Caco-2 (cell line): ENCODE measurements around the gene MSH2. TPM values are rescaled to one million over a fixed set of nuclear protein-coding genes. Genes with fewer than 3 reads are reported as not detected.
"Not testable (repeated sequence)": the region's sequence is repeated elsewhere in the genome, so short reads cannot be mapped to it uniquely, and the experiment has no call there.

Source experiments
- BruUV-seq: library from RNA; stranded (reverse); fragments of 400-500 nt; replicated peaks from 2 replicates; lab custom pipeline; 2021; lab: Mats Ljungman, UMichigan
- CTCF ChIA-PET: fragments of 300-600 bp; sonication (Branson Sonifier 250); formaldehyde crosslinking; loops from one replicate; lab custom pipeline; 2022; ENCODE audit warnings: antibody characterized with exemption; lab: Charles Lee
- POLR2A ChIA-PET: fragments of 300-600 bp; sonication (Branson Sonifier 250); formaldehyde crosslinking; loops from one replicate; lab custom pipeline; 2022; ENCODE audit warnings: antibody characterized with exemption; lab: Charles Lee
- DNase-seq, 2 experiments: peaks; one replicate each; pipeline versions ENCODE4 v3.0.0 to v3.0.0-alpha.2; 2020 to 2022
- H3K27me3 ChIP-seq: replicated peaks from 2 replicates; pipeline ENCODE4 v1.6.0; 2011; ENCODE audit warnings: low read length; ENCODE audit not compliant: control insufficient read depth, insufficient read depth
- H3K36me3 ChIP-seq: 2 replicates; pipeline ENCODE4 v1.5.1; 2011; ENCODE audit warnings: low read length; ENCODE audit not compliant: control insufficient read depth, insufficient read depth
- H3K4me1 ChIP-seq: fragments of 250-450 bp; sonication (Bioruptor Pico); 2 replicates; pipeline ENCODE4 v1.5.1; 2020; ENCODE audit warnings: mild to moderate bottlenecking
- H3K4me3 ChIP-seq: 2 replicates; pipeline ENCODE4 v1.5.1; 2011; ENCODE audit warnings: low read depth, mild to moderate bottlenecking, control low read depth, low read length
- H3K9me3 ChIP-seq: fragments of 250-450 bp; sonication (Bioruptor Pico); 2 replicates; pipeline ENCODE4 v1.5.1; 2020; ENCODE audit warnings: mild to moderate bottlenecking, moderate library complexity
- H3K27ac Mint-ChIP-seq: one replicate; pipeline ENCODE4 v1.8.0; 2022; ENCODE audit warnings: mixed read lengths; ENCODE audit not compliant: unreplicated experiment
- H3K27me3 Mint-ChIP-seq: one replicate; pipeline ENCODE4 v1.8.0; 2022; ENCODE audit warnings: mixed read lengths; ENCODE audit not compliant: insufficient read depth, unreplicated experiment
- H3K36me3 Mint-ChIP-seq: one replicate; pipeline ENCODE4 v1.8.0; 2022; ENCODE audit warnings: mild to moderate bottlenecking, mixed read lengths; ENCODE audit not compliant: insufficient read depth, unreplicated experiment
- H3K4me1 Mint-ChIP-seq: one replicate; pipeline ENCODE4 v1.8.0; 2022; ENCODE audit warnings: low read depth, mixed read lengths; ENCODE audit not compliant: unreplicated experiment
- H3K4me3 Mint-ChIP-seq: one replicate; pipeline ENCODE4 v1.8.0; 2022; ENCODE audit warnings: mild to moderate bottlenecking, moderate library complexity, mixed read lengths; ENCODE audit not compliant: unreplicated experiment
- H3K9me3 Mint-ChIP-seq: one replicate; pipeline ENCODE4 v1.8.0; 2022; ENCODE audit warnings: mixed read lengths; ENCODE audit not compliant: unreplicated experiment
- intact Hi-C: fragments of 100-400 bp; cut with micrococcal nuclease; formaldehyde crosslinking; loops from one replicate; pipeline ENCODE4 v1.10.0; 2022; ENCODE audit not compliant: unreplicated experiment
- total RNA-seq: library from RNA; stranded (reverse); gene quantifications from 2 replicates; pipeline ENCODE4 v1.2.3, GENCODE V29; 2022
- TF ChIP-seq, protein P1 (sequence below), 2 experiments: fragments of 200-600 bp in 1 of 2; IDR thresholded peaks; 1 replicate in 1 of 2; 2 replicates in 1 of 2; pipeline versions ENCODE4 v1.5.1 to v1.8.0; 2011 to 2022; ENCODE audit warnings: antibody characterized with exemption in 1 of 2, control low read depth in 1 of 2, inconsistent platforms in 1 of 2, low read depth in 1 of 2, low read length in 1 of 2, mild to moderate bottlenecking in 1 of 2, moderate library complexity in 1 of 2; ENCODE audit not compliant: insufficient read depth in 1 of 2, severe bottlenecking in 1 of 2, unreplicated experiment in 1 of 2

Gene MSH2
- total RNA-seq, 1 experiment from 2014 or later = 72.5 TPM

DNA sequence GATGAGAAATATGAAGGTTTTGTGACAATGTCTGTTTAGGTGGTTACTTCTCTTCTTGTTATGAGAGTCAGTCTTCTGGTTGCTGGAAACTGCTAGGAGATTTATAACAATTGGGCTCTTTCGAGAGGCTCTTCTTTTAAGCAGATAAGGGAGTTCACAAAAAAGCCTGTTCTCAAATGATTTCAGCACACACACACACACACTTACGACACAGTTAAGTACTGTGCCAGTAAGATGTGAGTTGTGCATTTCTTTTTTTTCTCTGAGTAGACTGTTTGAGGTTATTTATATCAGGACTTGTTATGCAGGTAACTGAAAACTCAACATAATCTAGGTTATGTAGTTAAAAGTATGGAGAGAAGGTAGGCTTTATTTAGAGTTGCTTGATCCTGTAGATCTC, 49.8 kb downstream of the MSH2 start:
- ChIA-PET CTCF (interaction anchor here (0.6 kb wide), 1 partner anchor 375 kb away, joined by 4 read pairs; no protein-coding TSS in a partner anchor), POLR2A (no interaction called here)
- no peaks in the 10 kb centered on the region for H3K36me3 ChIP-seq
- TF ChIP-seq, protein P1, sequence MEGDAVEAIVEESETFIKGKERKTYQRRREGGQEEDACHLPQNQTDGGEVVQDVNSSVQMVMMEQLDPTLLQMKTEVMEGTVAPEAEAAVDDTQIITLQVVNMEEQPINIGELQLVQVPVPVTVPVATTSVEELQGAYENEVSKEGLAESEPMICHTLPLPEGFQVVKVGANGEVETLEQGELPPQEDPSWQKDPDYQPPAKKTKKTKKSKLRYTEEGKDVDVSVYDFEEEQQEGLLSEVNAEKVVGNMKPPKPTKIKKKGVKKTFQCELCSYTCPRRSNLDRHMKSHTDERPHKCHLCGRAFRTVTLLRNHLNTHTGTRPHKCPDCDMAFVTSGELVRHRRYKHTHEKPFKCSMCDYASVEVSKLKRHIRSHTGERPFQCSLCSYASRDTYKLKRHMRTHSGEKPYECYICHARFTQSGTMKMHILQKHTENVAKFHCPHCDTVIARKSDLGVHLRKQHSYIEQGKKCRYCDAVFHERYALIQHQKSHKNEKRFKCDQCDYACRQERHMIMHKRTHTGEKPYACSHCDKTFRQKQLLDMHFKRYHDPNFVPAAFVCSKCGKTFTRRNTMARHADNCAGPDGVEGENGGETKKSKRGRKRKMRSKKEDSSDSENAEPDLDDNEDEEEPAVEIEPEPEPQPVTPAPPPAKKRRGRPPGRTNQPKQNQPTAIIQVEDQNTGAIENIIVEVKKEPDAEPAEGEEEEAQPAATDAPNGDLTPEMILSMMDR (IDR thresholded peaks at IDR 0.05; ENCODE audit: insufficient read depth in 1 of 2, low read depth in 1 of 2, low read length in 1 of 2, severe bottlenecking in 1 of 2, unreplicated experiment in 1 of 2) = no peak
- no peak for DNase-seq
- BruUV-seq = no TSS peak
- no peaks in the 10 kb centered on the region for H3K9me3 ChIP-seq
- H3K4me1 ChIP-seq = no peaks in the 10 kb centered on the region
- intact Hi-C loops = no loop called here
- Mint-ChIP-seq H3K4me1 (no peaks in the 10 kb centered on the region), H3K4me3 (no peak overlapping the region), H3K36me3 (peaks cover 38% of the 10 kb centered on the region), H3K27me3 (no peaks in the 10 kb centered on the region), H3K27ac (no peak overlapping the region), H3K9me3 (no peaks in the 10 kb centered on the region)
- H3K27me3 ChIP-seq = no peaks in the 10 kb centered on the region
- no peak overlapping the region for H3K4me3 ChIP-seq

DNA sequence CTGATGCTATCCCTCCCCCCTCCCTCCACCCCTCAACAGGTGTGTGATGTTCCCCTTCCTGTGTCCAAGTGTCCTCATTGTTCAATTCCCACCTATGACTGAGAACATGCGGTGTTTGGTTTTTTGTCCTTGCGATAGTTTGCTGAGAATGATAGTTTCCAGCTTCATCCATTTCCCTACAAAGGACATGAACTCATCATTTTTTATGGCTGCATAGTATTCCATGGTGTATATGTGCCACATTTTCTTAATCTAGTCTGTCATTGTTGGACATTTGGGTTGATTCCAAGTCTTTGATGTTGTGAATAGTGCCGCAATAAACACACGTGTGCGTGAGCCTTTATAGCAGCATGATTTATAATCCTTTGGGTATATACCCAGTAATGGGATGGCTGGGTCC, 51.9 kb downstream of the MSH2 start:
- BruUV-seq, H3K4me1 ChIP-seq, H3K27me3 Mint-ChIP-seq, H3K27me3 ChIP-seq, H3K4me3 ChIP-seq, CTCF ChIA-PET, H3K27ac Mint-ChIP-seq, H3K9me3 ChIP-seq, H3K4me3 Mint-ChIP-seq, POLR2A ChIA-PET, intact Hi-C loops, H3K36me3 ChIP-seq, DNase-seq: not testable (repeated sequence)
- peaks cover 10% of the 10 kb centered on the region for H3K4me1 Mint-ChIP-seq
- H3K36me3 Mint-ChIP-seq = peaks cover 35% of the 10 kb centered on the region
- peaks cover 13% of the 10 kb centered on the region for H3K9me3 Mint-ChIP-seq

DNA sequence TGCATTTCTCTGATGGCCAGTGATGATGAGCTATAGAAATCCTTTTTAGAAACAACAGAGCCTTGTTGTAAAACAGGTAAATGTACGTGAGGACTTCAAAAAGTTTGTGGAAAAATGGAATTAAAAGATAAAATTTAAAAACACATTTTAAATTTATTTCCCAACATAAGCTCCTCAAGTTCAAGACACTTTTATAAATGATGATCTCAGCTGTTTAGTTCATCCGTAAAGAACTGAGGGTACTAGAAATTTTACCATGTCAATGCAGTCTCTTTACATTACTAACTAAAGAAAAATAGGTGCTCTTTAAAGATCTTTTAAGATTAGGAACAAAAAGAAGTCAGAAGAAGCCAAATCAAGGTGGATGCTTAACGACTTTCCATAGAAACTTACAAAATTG, 52.5 kb downstream of the MSH2 start:
- H3K9me3 Mint-ChIP-seq = peaks cover 17% of the 10 kb centered on the region
- no peak for DNase-seq
- no TSS peak for BruUV-seq
- ChIA-PET CTCF (no interaction called here), POLR2A (no interaction called here)
- H3K4me3 Mint-ChIP-seq = no peak overlapping the region
- no peaks in the 10 kb centered on the region for H3K27me3 Mint-ChIP-seq
- Histone ChIP-seq H3K4me3 (no peak overlapping the region), H3K36me3 (no peaks in the 10 kb centered on the region; the same call in 1 of the 2 replicates), H3K4me1 (peaks cover 13% of the 10 kb centered on the region), H3K27me3 (no peaks in the 10 kb centered on the region), H3K9me3 (0 out of 2 replicates have a peak, but pooled peaks cover 2% of the 10 kb centered on the region)
- H3K27ac Mint-ChIP-seq = no peak overlapping the region
- TF ChIP-seq, protein P1 (IDR thresholded peaks at IDR 0.05; ENCODE audit: insufficient read depth in 1 of 2, low read depth in 1 of 2, low read length in 1 of 2, severe bottlenecking in 1 of 2, unreplicated experiment in 1 of 2) = no peak
- intact Hi-C loops = no loop called here
- H3K4me1 Mint-ChIP-seq = peaks cover 13% of the 10 kb centered on the region
- H3K36me3 Mint-ChIP-seq = peaks cover 31% of the 10 kb centered on the region
